Hematopoietic multipotent progenitor cell treated with erythropoietin and hydrocortisone succinate and interleukin-3 and kit ligand, for 17 days (in vitro differentiated cells): ENCODE measurements around the gene SLC12A4.
"Not testable (repeated sequence)": the region's sequence is repeated elsewhere in the genome, so short reads cannot be mapped to it uniquely, and the experiment has no call there.

ENCODE experiments used
- DNase-seq: peaks from one replicate; pipeline ENCODE4 v3.0.0-alpha.2; 2015; ENCODE audit warnings: low spot score

SLC12A4 gene

DNA sequence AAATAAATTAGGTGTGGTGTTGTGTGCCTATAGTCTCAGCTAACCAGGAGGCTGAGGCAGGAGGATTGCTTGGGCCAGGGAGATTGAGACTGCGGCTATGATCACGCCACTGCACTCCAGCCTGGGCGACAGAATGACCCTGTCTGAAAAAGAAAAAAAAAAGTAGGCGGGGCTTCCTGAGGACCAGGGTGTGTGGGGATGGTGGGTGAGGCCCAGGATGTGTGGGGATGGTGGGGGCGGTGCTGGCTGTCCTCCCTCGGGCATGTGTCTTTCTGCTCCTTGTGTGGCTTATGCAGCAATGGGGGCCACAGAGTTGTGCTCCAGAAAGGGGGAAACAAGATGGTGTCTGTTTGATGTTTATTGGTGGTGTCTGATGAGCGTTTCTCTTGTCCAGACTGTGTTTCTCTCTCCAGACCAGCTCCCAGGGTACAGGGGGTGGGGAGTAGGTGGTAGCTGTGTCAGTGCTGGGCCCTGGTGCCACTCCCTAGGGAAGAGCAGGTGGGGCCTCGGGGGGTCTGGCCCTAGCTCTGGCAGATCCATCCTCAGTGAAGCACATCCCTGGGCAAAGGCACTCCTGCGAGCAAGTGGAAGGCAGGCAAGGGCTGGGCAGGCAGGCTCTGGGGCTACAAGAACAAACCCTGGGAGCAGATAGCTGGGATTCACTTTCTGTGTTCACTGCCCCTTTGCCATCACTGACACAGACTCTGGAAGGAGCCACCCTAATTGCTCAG lies 26.8 kb downstream of the SLC12A4 start:
- DNase-seq, result no peak

DNA sequence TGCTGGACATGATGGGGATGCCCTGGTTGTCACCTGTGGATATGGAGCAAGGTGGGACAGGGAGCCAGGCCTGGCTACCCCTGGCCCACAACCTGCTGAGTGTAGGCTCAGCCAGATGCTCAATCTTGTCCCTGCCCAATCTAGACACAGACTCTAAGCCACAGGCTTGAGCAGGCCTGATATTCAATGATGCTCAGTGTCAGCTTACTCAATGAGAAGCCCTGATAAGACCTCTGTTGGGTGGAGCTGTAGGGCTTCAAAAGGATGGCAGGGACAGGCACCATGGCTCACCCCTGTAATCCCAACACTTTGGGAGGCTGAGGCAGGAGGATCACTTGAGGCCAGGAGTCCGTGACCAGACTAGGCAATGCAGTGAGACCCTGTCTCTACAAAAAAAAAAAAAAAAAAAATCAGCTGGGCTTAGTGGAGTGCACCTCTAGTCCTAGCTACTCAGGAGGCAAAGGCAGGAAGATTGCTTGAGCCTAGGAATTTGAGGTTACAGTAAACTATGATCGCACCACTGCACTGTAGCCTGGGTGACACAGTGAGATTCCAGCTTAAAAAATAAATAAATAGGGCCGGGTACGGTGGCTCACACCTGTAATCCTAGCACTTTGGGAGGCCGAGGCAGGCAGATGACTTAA lies 27.9 kb downstream of the SLC12A4 start:
- DNase-seq, result no peak

- DNase-seq, result no peak
These were observed 28.7 kb downstream of the SLC12A4 start for GRCh38 chr16:67939507-67940445.

DNA sequence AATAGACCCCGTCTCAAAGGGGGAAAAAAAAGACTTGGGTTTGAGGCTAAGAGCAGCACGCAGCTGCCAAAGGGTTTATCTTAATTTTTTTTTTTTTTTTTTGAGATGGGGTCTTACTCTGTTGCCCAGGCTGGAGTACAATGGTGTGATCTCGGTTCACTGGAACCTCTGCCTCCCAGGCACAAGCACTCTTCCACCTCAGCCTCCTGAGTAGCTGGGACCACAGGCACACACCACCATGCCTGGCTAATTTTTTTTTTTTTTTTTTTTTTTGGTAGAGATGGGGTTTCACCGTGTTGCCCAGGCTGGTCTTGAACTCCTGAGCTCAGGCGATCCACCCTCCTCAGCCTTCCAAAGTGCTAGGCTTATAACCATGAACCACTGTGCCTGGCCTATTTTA lies 30.7 kb downstream of the SLC12A4 start:
- not testable (repeated sequence) for DNase-seq

GRCh38 chr16:67936880-67937605 lies 31.4 kb downstream of the SLC12A4 start:
- peak; percentile 62 for DNase-seq

GRCh38 chr16:67936124-67936879 lies 32.1 kb downstream of the SLC12A4 start, which contains the start of gene PSMB10:
PSMB10 (minus strand) TSS chr16:67936850; CDS start chr16:67936749, 101 bp downstream.
- no peak for DNase-seq

- peak; percentile 90 for DNase-seq
These were observed 32.9 kb downstream of the SLC12A4 start for GRCh38 chr16:67935402-67936123.

DNA sequence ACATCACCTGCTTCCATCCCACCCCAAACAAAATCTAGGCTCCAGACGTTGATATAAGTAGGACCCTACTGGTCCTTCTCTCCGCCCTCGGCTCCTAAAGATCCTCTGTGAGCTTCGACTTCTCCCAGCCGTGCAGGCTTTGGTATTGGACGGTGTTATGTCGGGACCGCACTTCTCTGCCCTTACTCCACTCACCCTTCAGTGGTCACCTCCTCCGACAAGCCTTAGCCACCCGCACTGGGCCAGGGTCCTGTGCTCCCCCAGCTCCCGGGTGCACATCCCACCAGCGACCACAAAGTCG lies 33.4 kb downstream of the SLC12A4 start:
- DNase-seq, result no peak

DNA sequence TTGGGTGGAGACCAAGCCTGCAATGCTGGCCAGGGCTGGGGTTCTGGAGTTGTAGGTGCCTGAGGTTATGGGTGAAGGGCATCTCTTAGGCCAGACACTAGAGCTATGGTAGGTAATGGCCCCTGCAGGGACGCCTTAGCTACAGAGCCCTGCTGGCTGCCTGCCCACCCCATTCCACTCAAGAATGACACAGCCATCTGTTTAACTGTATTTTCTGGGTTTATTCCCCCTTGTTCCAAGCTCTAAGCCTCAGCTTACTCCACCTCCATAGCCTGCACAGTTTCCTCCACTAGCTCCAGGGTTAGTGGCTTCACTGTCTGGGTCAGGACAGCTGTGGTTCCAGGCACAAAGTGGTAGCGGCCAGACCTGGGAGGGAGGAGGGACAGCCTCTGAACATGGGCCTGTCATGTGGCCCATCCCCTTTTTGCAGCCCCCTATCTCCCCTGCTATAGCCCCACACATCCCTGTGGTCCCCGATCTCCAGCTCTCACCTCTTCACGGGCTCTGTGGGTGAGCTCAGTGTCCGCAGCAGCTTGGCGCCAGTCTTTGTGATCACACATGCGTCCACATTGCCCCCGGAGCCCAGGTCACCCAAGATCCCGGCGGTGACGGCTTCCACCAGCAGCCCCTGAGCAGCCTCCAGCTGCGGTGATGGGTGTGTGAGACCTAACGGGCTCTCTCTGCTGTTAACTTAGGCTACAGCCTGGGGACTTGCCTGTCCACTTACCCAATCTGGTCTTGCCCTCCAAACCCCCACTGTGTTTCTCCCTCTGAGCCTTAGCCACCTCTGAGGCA lies 33.9 kb downstream of the SLC12A4 start:
- DNase-seq, result no peak

- no peak for DNase-seq
These were observed 34.6 kb downstream of the SLC12A4 start for GRCh38 chr16:67933805-67934204.

- DNase-seq, result no peak
These were observed 36.0 kb downstream of the SLC12A4 start for GRCh38 chr16:67932462-67932840.

DNA sequence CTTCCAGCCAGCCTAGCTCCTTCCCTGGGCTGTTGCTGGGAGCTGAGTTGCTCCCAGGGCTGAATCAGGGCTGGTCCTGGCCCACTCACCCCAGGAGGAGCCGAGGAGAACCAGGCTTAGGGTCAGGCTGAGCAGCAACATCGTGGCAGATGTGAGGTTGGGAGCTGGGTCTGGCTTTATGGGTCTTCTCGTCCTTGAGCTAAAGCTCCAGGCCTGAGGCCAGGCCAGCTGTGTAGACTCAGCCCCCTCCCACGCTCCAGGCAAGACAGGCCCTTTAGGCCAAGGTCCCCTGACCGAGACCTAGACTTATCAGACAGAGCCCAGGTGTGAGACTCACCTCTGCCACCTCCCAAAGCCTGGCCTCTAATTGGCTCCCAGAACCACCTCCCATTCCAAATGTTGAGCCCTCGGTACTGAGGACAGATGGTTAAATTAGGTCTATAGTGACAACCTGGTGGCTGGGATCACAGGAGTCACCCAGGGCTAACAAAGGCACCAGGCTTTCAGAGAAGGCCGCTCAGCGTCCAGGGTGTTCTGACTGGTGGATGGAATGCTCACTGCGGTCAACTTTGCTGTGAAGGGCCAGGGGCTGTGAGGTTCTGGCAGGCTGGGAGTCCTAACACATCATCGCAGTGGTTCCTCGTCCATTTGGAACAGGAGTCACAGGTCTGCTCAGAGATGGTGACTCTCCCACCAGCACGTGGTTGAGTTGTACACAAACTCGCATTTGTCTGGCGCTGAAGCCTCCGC lies 36.5 kb downstream of the SLC12A4 start, which contains the start of gene CTRL:
Gene CTRL, minus strand, starts transcription at position 151 of the 750 bp plus-strand sequence. Its CDS starts 10 bp downstream, at position 141.
- no peak for DNase-seq

GRCh38 chr16:67930678-67931211 lies 37.7 kb downstream of the SLC12A4 start:
- no peak for DNase-seq

DNA sequence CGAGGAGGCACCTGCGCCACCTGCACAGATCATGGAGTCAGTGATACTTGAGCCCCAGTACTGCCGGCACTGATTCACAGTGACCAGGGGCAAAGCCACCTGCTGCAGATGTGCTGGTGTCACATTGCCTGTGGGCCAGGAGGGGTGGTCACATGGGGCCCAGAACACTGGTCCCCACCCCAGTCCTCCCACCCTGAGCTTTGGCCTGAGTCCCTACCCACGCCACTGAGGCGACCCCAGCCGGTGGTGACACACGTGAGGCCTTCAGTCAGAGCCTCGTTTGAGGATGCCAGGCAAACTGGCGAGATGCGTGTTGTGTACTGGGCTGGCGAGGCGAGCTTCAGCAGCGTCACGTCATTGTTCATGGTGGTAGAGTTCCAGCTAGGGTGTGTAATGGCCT lies 38.2 kb downstream of the SLC12A4 start:
- no peak for DNase-seq

DNA sequence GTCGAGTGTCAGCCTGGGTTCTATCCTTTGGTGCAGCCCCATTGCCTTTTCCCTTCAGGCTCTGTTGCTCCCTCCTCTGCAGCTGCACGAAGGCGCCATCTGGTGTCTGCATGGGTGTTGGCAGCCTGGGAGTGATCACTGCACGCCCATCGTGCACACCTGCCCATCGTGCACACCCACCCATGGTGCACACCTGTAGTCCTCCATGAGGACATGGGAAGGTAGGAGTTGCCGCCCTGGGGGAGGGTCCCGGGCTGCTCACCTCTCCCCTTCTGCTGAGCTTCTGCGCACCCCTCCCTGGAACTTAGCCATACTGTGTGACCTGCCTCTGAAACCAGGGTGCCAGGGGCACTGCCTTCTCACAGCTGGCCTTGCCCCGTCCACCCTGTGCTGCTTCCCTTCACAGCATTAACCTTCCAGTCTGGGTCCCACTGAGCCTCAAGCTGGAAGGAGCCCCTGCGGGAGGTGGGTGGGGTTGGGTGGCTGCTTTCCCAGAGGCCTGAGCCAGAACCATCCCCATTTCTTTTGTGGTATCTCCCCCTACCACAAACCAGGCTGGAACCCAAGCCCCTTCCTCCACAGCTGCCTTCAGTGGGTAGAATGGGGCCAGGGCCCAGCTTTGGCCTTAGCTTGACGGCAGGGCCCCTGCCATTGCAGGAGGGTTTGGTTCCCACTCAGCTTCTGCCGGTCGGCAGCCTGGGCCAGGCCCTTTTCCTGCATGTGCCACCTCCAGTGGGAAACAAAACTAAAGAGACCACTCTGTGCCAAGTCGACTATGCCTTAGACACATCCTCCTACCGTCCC lies 39.7 kb downstream of the SLC12A4 start:
- DNase-seq, result peak; percentile 82

GRCh38 chr16:67928147-67928546 lies 40.3 kb downstream of the SLC12A4 start:
- DNase-seq, result no peak

- DNase-seq, result no peak
These were observed 41.1 kb downstream of the SLC12A4 start for GRCh38 chr16:67927131-67927941.
